ENCODE results near the gene TBRG4. TPM values are rescaled to one million over a fixed set of nuclear protein-coding genes. Genes with fewer than 3 reads are reported as not detected.

TBRG4 gene
- total RNA-seq, 2 donors from 2014 or later: 91.0 to 147 TPM

DNA sequence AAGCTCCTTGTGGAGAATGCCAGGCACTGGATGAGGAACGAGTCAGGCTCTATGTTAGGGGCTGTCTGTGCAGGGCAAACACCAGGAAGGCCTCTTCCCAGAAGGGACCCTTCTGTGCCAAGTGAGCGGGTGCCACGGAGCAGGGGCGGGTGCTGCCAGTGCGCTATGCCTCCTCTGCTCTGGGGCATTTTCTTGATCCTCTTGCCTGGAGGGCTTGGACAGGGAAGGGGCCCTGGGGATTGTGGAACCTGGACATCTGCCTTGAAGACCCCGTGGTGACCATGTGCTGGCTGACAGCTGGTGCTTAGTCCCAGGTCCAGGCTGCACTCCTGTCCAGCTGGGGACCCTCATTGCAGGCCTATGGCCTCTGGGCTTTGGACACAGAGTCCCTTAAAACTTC is 15.4 kb upstream of the TBRG4 start:
- Histone ChIP-seq H3K27ac (no peak overlapping the region), H3K9ac (ENCODE audit: low read depth in 2 of 2, low read length in 2 of 2) (no peak overlapping the region), H3K36me3 (no peaks in the 10 kb centered on the region), H3K4me1 (no peaks in the 10 kb centered on the region), H3K27me3 (no peaks in the 10 kb centered on the region), H3K4me3 (no peak overlapping the region), H3K9me3 (no peaks in the 10 kb centered on the region)
- no peak for DNase-seq
- intact Hi-C loops (cut with DNase I): no loop called here
- TF ChIP-seq, protein P1, sequence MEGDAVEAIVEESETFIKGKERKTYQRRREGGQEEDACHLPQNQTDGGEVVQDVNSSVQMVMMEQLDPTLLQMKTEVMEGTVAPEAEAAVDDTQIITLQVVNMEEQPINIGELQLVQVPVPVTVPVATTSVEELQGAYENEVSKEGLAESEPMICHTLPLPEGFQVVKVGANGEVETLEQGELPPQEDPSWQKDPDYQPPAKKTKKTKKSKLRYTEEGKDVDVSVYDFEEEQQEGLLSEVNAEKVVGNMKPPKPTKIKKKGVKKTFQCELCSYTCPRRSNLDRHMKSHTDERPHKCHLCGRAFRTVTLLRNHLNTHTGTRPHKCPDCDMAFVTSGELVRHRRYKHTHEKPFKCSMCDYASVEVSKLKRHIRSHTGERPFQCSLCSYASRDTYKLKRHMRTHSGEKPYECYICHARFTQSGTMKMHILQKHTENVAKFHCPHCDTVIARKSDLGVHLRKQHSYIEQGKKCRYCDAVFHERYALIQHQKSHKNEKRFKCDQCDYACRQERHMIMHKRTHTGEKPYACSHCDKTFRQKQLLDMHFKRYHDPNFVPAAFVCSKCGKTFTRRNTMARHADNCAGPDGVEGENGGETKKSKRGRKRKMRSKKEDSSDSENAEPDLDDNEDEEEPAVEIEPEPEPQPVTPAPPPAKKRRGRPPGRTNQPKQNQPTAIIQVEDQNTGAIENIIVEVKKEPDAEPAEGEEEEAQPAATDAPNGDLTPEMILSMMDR (IDR thresholded peaks at IDR 0.05): no peak

DNA sequence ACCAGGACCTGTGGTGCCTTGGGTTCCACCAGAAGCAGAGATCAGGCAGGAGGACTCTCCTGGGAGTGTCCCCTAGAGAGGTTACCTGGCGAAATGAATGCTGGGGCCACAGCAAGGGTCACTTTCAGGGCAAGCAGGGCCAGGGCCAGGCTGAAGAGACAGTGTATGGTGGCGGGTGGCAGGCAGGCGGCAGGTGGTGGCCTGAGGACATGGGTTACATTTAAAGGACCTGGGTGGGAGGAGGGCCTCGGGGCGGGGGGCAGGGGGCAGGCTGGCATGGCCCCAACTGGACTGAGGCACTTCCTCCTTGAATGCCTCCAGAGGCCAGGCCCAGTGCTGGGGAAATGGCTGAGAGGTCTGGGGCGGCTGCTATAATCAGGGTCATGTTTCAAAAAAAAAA is 14.7 kb upstream of the TBRG4 start:
- H3K4me1 ChIP-seq: no peaks in the 10 kb centered on the region
- TF ChIP-seq, protein P1 (IDR thresholded peaks at IDR 0.05): no peak
- no peaks in the 10 kb centered on the region for H3K36me3 ChIP-seq
- intact Hi-C loops (cut with DNase I): no loop called here
- no peak overlapping the region for H3K4me3 ChIP-seq
- H3K9me3 ChIP-seq: no peaks in the 10 kb centered on the region
- no peaks in the 10 kb centered on the region for H3K27me3 ChIP-seq
- no peak for DNase-seq
- no peak overlapping the region for H3K9ac ChIP-seq (ENCODE audit: low read depth in 2 of 2, low read length in 2 of 2)
- no peak overlapping the region for H3K27ac ChIP-seq

DNA sequence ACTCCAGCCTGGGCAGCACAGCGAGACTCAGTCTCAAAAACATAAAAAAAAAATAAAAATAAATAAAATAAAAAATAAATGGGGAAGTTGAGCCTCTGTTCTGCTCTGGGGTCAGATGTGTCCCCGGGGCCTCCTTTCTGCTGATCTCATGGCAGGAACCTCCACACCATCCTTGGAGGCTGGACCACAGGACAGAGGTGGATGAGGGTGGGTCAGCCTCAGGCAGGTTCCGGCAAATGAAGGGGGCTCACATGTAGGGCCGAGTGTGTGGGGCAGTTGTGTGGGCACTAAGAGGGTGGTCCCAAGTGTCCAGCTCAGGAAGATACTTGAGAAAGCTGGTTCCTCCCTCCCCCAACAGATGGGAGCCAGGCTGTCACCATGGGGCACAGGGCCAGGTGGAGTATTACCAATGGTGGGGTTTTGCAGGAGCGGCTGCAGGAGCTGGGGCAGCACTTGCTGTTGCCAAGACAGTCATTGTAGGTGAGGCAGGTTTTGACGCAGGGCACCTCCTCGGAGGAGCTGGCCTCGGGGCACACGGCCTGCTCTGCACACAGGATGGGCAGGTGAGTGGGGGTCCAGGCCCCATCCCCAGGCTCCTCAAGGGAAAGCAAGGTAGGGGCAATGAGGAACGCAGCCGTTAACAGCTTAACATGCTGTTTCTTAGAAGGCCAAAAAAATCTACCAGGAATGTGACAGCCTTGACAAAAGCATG is 13.9 kb upstream of the TBRG4 start:
- DNase-seq: no peak
- no peaks in the 10 kb centered on the region for H3K4me1 ChIP-seq
- TF ChIP-seq, protein P1 (IDR thresholded peaks at IDR 0.05): no peak
- intact Hi-C loops (cut with DNase I): no loop called here
- no peaks in the 10 kb centered on the region for H3K9me3 ChIP-seq
- H3K4me3 ChIP-seq: no peak overlapping the region
- no peak overlapping the region for H3K27ac ChIP-seq
- no peak overlapping the region for H3K9ac ChIP-seq (ENCODE audit: low read depth in 2 of 2, low read length in 2 of 2)
- H3K36me3 ChIP-seq: no peaks in the 10 kb centered on the region
- no peaks in the 10 kb centered on the region for H3K27me3 ChIP-seq

DNA sequence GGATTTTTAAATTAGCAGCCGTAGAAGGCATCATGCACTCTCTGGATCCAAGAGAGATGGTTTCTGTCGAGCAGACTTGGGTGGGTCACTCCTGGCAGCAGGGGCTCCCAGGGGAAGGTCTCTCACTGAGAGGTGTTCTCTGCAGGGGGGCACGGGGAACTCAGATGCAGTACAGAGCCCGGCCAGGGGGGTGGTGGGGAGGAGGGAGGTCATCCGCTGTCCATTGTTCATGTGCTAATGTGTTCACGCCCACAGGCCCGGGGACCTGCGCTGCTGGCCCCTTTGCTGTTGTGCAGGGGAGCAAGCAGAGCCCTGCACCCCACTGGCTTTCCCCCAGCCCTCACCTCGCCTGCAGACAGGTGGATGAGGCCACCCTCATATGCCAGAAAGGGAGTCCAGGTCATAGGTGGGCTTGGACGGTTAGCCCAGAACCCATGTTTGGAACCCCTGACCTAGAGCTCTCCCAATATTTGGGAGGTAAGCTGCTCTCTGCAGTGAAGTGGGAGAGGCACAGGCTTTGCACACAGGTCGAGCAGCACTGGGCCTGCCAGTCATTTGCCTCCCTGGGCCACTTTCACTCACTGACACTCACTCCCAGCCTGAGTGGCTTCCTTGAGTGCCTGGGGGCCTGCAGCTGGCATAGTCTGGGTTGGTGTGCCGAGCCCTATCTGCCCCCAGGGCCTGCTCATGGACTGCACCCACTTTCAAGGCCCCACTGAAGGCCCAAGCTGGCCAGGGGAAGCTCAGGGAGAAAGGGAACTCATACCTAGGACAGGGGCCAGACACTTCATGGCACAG is 12.6 kb upstream of the TBRG4 start:
- Histone ChIP-seq H3K27me3 (no peaks in the 10 kb centered on the region), H3K36me3 (no peaks in the 10 kb centered on the region), H3K9ac (ENCODE audit: low read depth in 2 of 2, low read length in 2 of 2) (no peak overlapping the region), H3K27ac (no peak overlapping the region), H3K4me3 (no peak overlapping the region), H3K4me1 (no peaks in the 10 kb centered on the region), H3K9me3 (no peaks in the 10 kb centered on the region)
- DNase-seq: no peak
- intact Hi-C loops (cut with DNase I): no loop called here
- TF ChIP-seq, protein P1 (IDR thresholded peaks at IDR 0.05): no peak

DNA sequence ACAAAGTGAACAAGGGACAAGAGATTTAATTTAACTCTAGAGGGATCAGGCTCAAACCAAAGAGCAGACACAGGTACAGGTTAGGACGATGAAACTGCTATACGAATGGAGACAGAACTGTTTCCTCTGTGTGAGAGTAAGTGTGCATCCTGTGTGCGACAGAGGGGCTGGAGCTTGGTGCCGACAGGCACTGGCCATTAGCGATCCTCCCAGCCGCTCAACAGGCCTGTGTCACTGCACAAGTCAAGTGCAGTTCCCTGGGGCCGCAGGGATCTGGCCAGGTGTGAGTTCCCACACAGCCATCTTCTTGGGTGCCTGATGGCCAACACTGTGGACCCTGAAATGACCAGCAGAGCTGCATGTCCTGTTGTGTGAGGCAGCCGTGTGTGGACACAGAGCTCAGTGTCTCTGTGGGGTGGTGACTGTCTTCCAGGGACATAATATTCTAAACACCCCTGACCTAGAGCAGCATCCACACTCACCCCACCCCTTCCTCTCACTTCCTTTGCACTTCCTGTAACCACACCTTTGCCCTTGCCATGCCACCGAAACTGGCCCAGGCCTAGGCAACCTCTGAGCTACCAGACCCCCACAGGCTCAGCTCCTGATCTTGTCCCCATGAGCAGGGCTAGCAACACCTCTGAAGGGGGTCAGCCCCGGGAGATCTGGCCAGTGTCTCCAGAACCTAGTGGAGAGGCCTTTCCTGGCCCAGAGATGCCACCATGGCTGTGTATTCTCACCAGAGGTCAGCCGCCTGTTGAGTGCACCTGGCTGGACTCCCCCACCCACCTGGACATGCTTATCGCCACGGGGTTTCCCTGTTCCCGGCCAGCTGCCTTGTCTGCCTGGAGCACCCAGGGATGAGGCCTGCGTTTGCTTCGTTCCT is 11.7 kb upstream of the TBRG4 start:
- H3K27ac ChIP-seq: no peak overlapping the region
- intact Hi-C loops (cut with DNase I): no loop called here
- H3K9me3 ChIP-seq: no peaks in the 10 kb centered on the region
- no peaks in the 10 kb centered on the region for H3K27me3 ChIP-seq
- TF ChIP-seq, protein P1 (IDR thresholded peaks at IDR 0.05): no peak
- H3K36me3 ChIP-seq: no peaks in the 10 kb centered on the region
- no peak overlapping the region for H3K4me3 ChIP-seq
- no peaks in the 10 kb centered on the region for H3K4me1 ChIP-seq
- H3K9ac ChIP-seq (ENCODE audit: low read depth in 2 of 2, low read length in 2 of 2): no peak overlapping the region
- DNase-seq: no peak

Measured in colonic mucosa (tissue), 4 donors.